ENCODE measurements around the gene KIF26A. TPM values are rescaled to one million over a fixed set of nuclear protein-coding genes. Genes with fewer than 3 reads are reported as not detected.

The KIF26A gene
- total and polyA plus RNA-seq, 2 experiments from 2014 or later: 5.6 to 103 TPM

GRCh38 chr14:104224131-104224505, 85.7 kb downstream of the KIF26A start:
- no peak for DNase-seq (ENCODE audit: low spot score)
- 0 out of 2 replicates have a peak, but pooled peaks cover 8% of the 10 kb centered on the region for H3K4me1 ChIP-seq (ENCODE audit: insufficient read depth)
- no peak for ATAC-seq
- no peaks in the 10 kb centered on the region; the same call in 2 of the 3 replicates for H3K9me3 Mint-ChIP-seq
- H3K4me1 Mint-ChIP-seq: peaks cover 28% of the 10 kb centered on the region
- H3K4me2 ChIP-seq: no peak overlapping the region
- no peaks in the 10 kb centered on the region for H3F3A ChIP-seq (replicated peaks; ENCODE audit: low read depth)
- no peaks in the 10 kb centered on the region for H3K9me2 ChIP-seq (ENCODE audit: insufficient read depth)
- H2AFZ ChIP-seq: no peak overlapping the region
- H3K79me2 ChIP-seq (replicated peaks; ENCODE audit: insufficient read depth): no peaks in the 10 kb centered on the region
- TF ChIP-seq POLR2AphosphoS5 (IDR thresholded peaks at IDR 0.05; ENCODE audit: low read depth) (no peak), ZNF114 (CRISPR knock-in tag; IDR thresholded peaks at IDR 0.05) (no peak), EZH2phosphoT487 (IDR thresholded peaks at IDR 0.05; ENCODE audit: unreplicated experiment) (no peak), CTCF (conservative IDR thresholded peaks at IDR 0.05; ENCODE audit: low read depth in 2 of 2) (no peak), CREB1 (CRISPR knock-in tag; IDR thresholded peaks at IDR 0.05; ENCODE audit: low read depth) (no peak), JUNB (IDR thresholded peaks at IDR 0.05; ENCODE audit: unreplicated experiment) (no peak), NANOG (IDR thresholded peaks at IDR 0.05; ENCODE audit: borderline replicate concordance) (no peak), EZH2 (IDR thresholded peaks at IDR 0.05; ENCODE audit: low read depth, unreplicated experiment) (no peak), STAT1 (IDR thresholded peaks at IDR 0.05; ENCODE audit: unreplicated experiment) (no peak)
- H3K36me3 ChIP-seq (ENCODE audit: insufficient read depth): no peaks in the 10 kb centered on the region
- no peak overlapping the region; the same call in 2 of the 3 replicates for H3K4me3 Mint-ChIP-seq
- H4K20me1 ChIP-seq (replicated peaks; ENCODE audit: insufficient read depth): no peaks in the 10 kb centered on the region
- no peak overlapping the region for H3K27ac ChIP-seq (ENCODE audit: low read depth)
- H3K27ac Mint-ChIP-seq: peak overlapping the region; percentile 86; the same call in 1 of the 2 replicates
- no peak overlapping the region for H3K4me3 ChIP-seq
- peaks cover 5% of the 10 kb centered on the region for H3K27me3 Mint-ChIP-seq (ENCODE audit: insufficient read depth, low read depth, poor library complexity)
- H3K36me3 Mint-ChIP-seq (ENCODE audit: low read depth): no peaks in the 10 kb centered on the region; the same call in 2 of the 3 replicates
- H3K27me3 ChIP-seq (ENCODE audit: insufficient read depth): no peaks in the 10 kb centered on the region

- Histone ChIP-seq H3K36me3 (ENCODE audit: insufficient read depth) (no peaks in the 10 kb centered on the region), H3K27ac (ENCODE audit: low read depth) (no peak overlapping the region), H2AFZ (no peak overlapping the region), H3F3A (replicated peaks; ENCODE audit: low read depth) (no peaks in the 10 kb centered on the region), H3K4me3 (no peak overlapping the region), H3K79me2 (replicated peaks; ENCODE audit: insufficient read depth) (no peaks in the 10 kb centered on the region), H3K27me3 (ENCODE audit: insufficient read depth) (no peaks in the 10 kb centered on the region), H4K20me1 (replicated peaks; ENCODE audit: insufficient read depth) (no peaks in the 10 kb centered on the region), H3K9me2 (ENCODE audit: insufficient read depth) (no peaks in the 10 kb centered on the region), H3K4me2 (no peak overlapping the region), H3K4me1 (ENCODE audit: insufficient read depth) (0 out of 2 replicates have a peak, but pooled peaks cover 8% of the 10 kb centered on the region)
- no peaks in the 10 kb centered on the region; the same call in 2 of the 3 replicates for H3K9me3 Mint-ChIP-seq
- H3K36me3 Mint-ChIP-seq (ENCODE audit: low read depth): no peaks in the 10 kb centered on the region; the same call in 2 of the 3 replicates
- ATAC-seq (peak; percentile 61), DNase-seq (ENCODE audit: low spot score) (peak; percentile 77)
- H3K4me1 Mint-ChIP-seq: peaks cover 25% of the 10 kb centered on the region
- peaks cover 5% of the 10 kb centered on the region for H3K27me3 Mint-ChIP-seq (ENCODE audit: insufficient read depth, low read depth, poor library complexity)
- H3K27ac Mint-ChIP-seq: peak overlapping the region; percentile 86
- TF ChIP-seq EZH2 (IDR thresholded peaks at IDR 0.05; ENCODE audit: low read depth, unreplicated experiment) (no peak), NANOG (IDR thresholded peaks at IDR 0.05; ENCODE audit: borderline replicate concordance) (no peak), REST (IDR thresholded peaks at IDR 0.05; ENCODE audit: unreplicated experiment) (no peak), CREB1 (CRISPR knock-in tag; IDR thresholded peaks at IDR 0.05; ENCODE audit: low read depth) (no peak), CTCF (conservative IDR thresholded peaks at IDR 0.05; ENCODE audit: low read depth in 2 of 2) (peak; percentile 57 to 72), ZNF331 (CRISPR knock-in tag; IDR thresholded peaks at IDR 0.05; ENCODE audit: low read depth) (no peak)
- H3K4me3 Mint-ChIP-seq: no peak overlapping the region
These were observed 86.3 kb downstream of the KIF26A start for GRCh38 chr14:104224506-104225277.
